HG02798 (cell line): Measurements from ENCODE around the gene RNF126.

Source experiments
- ATAC-seq: cut with Tn5 transposase; IDR thresholded peaks from one replicate; pipeline ENCODE4 v1.9.1; 2021; ENCODE audit warnings: mild to moderate bottlenecking; ENCODE audit not compliant: unreplicated experiment, poor library complexity

Gene RNF126

DNA sequence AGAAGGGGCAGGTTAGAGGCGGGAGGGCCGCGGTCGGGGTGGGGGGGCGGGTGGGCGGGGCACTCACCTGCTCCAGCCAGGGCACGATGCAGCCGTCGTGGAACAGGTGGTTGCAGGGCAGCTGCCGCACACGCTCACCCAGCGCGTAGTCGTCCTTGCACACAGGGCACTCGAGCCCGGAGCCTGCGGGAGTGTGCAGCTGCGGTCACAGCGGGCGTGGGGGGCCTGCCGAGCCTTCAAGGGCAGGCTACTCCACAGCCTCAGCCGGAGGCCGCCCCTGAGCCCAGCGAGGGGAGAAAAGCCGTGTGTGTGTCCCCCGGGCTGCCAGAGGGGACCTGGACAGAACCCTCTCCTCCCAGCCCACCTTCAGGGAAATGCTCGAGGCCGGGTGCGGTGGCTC is 14.7 kb downstream of the RNF126 start:
- no peak for ATAC-seq

- no peak for ATAC-seq
Observed at GRCh38 chr19:647566-648284, 15.3 kb downstream of the RNF126 start.

DNA sequence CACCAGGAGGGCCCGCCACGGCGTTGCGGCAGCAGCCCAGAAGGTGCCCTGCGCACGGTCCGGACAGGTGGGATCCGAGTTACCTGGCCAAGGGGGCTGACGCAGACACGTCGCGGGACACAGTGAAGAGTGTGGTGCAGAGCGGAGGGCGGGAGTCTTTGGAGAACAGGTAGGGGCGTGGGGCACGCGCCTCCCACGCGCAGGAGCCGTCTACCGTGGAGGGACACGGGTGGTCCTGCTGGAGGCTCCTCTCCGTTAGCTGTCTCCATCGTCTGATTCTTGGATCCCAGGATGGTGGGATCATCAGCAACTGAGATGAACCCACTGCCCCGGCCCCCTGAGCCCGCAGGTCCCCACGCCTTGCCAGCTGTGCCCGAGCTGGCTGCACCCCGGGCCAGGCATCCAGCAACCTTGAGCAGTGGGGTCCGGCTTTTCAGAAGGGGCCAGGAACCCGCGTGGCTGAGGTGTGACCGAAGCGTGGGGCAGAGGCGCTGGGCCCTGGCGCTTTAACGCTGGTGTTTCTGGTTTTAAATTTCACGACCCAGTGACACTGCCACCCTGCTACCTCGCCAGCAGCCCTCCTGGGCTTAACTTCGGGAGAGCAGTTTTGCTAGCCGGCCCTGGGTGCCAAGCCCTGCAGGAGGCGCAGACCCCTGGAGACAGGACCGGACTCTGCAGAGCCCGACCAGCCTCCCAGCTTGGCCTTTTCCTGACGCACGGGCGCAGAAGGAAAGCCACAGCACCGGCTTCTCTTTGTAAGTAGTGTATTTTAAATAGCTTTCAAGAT is 16.0 kb downstream of the RNF126 start:
- ATAC-seq, result no peak

GRCh38 chr19:645912-646778 is 16.9 kb downstream of the RNF126 start:
- no peak for ATAC-seq

- ATAC-seq, result no peak
Observed at GRCh38 chr19:644789-645188, 18.2 kb downstream of the RNF126 start.

- ATAC-seq, result no peak
Observed at GRCh38 chr19:644363-644762, 18.7 kb downstream of the RNF126 start.

GRCh38 chr19:643736-644135 is 19.3 kb downstream of the RNF126 start:
- ATAC-seq, result no peak

GRCh38 chr19:642767-643727 is 20.0 kb downstream of the RNF126 start:
- no peak for ATAC-seq

- ATAC-seq, result no peak
Observed at GRCh38 chr19:641702-642101, 21.3 kb downstream of the RNF126 start.

- ATAC-seq, result no peak
Observed at GRCh38 chr19:640606-641189, 22.3 kb downstream of the RNF126 start.

DNA sequence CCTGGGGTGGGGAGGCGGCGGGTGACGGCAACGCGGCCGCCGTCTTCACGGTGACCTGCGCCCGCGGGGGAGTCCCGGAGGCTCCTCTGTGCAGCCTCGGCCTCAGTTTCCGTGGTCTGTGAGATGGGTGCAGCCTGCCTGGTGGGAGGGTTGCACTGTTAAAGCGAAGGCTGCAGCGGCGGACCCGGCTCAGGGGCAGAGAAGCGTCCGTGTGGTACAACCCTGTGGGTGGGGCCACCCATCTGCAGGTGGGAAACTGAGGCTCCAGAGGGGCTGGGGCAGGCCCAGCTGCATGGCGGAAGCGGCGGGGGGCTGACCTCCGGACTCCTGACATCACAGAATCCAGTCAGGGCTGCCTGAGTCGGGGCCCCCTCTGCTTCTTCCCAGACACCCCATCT is 22.9 kb downstream of the RNF126 start:
- ATAC-seq, result no peak

DNA sequence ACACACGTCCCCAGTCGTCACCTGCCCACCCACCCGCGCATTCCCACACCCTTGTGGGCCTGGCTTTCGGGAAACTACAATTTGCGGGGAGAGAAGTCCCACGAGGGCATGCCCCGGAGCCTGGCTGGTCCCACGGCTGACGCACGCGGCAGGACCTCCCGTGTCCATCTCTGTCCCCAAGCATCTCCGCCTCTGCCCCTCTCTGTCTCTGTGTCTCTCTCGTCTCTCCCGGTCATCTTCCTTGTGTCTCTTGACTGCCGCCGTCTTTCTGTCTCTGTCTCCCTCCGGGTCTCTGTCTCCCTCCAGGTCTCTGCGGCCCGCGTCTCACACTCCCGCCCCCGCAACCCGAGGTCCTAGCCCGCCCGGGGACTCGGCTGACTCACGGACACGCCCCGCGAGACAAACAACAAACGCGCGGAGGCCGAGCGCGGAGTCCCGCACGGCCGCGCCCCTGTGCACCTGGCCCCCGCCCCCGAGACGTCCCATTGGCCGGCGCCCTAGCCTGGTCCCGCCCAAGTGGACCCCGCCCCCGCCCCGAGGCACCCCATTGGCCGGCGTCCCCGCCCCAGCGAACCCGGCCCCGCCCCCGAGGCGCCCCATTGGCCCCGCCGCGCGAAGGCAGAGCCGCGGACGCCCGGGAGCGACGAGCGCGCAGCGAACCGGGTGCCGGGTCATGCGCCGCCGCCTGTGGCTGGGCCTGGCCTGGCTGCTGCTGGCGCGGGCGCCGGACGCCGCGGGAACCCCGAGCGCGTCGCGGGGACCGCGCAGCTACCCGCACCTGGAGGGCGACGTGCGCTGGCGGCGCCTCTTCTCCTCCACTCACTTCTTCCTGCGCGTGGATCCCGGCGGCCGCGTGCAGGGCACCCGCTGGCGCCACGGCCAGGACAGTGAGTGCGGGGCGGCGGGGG is 23.5 kb downstream of the RNF126 start, which contains the start of gene FGF22:
Gene FGF22 (plus strand): TSS at position 627 of the 908 bp plus-strand sequence. CDS start 47 bp downstream, at position 674.
- ATAC-seq, result peak; percentile 75

DNA sequence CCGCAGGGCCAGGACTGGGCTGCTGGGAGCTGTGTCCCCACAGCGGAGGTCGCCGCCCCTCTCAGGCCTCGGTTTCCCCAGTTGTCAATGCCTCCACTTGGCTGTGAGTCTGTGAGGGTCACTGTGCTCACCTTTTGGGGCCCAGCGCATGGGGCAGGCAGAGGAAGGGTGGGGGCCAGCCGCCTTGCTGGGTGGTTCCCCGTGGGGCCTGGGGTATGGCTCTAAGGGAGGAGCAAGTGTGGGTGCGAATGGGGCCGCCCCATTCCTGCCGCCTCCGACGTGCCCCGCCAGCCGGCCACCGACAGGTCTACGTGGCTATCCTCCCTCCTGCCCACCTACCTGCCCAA is 24.1 kb downstream of the RNF126 start:
- ATAC-seq, result no peak

GRCh38 chr19:634975-635652 is 27.9 kb downstream of the RNF126 start:
- no peak for ATAC-seq

DNA sequence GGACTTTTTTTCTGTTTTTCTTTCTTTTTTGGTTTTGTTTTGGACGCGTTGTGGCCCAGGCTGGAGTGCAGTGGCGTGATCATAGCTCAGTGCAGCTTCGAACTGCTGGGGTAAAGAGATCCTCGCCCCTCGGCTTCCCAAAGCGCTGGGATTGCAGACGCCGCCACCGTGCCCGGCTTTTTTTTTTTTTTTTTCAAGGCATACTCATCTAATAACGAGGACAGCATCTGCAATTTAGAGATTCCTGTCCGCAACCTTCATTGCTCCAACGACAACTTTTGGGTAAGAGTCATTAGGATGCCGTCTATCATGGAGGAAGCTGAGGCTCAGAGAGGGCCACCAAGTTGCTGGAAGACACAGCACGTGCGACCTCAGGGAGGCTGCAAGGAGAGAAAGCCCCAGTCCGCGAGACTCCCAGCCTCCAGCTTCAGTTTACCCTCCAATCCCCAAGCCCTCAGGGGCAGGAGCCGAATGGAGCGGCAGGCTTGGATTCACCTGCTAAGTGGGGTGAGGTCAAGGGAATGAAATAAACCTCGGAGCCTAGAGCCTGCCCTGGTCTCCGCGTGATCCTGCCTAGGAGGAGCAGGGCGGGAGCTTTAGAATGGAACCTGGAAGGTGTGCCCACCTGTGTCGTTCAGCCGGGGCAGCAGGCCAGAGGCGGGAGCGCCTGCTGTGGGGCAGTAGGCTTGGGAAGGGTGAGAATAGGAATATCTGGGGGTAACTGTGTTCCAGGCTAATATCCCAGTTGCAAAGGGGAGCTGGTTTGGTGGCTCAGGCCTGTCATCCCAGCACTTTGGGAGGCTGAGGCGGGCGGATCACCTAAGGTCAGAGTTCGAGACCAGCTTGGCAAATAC is 29.0 kb downstream of the RNF126 start:
- no peak for ATAC-seq

DNA sequence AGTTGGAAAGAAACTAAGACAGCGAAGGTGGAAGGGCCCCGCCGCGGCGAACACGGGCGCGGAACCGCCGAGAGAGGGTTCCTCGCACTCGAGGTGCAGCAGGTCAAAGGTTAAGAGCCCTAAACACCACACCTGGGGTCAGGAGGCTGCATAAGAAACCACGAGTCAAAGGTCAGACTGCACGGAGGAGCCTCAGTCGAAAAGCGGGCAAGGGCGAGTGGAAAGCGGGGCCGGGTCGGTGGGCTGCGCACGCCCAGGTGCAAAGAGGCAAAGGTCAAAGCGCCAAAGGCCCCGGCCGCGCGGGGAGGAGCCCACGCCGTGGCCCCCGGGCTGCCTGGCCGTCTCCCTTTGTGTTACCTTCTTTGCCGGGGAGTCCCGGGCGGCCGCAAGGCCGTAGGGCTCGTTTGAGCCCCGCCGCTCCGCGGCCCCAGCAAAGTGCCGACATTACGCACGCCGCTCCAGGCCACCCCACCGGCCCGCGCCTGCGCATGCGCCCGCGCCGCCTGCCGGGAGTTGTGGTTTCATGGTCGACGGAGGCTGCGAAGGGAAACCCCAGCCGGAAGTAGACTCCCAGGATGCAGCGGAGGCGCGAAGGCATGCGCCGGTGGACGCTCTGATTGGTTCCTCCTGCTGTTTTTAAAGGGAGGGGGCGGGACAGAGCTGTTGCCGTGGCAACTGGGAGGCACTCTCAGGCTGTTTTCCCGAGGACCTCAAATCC is 29.8 kb downstream of the RNF126 start, which contains the start of gene POLRMT:
Gene POLRMT (minus strand): TSS at position 470 of the 718 bp plus-strand sequence. CDS start 25 bp downstream, at position 445.
- peak; percentile 96 for ATAC-seq
